CMK (cell line): Measurements from ENCODE around the gene KCNE1.

ENCODE experiments used
- DNase-seq: peaks from one replicate; pipeline ENCODE4 v3.0.0-alpha.2; 2010; ENCODE audit warnings: low read depth

The KCNE1 gene

GRCh38 chr21:34535886-34536285 lies 23.9 kb upstream of the KCNE1 start:
- DNase-seq: no peak

- no peak for DNase-seq
Measured at GRCh38 chr21:34534522-34534921, 22.5 kb upstream of the KCNE1 start.

GRCh38 chr21:34533938-34534337 lies 21.9 kb upstream of the KCNE1 start:
- no peak for DNase-seq

GRCh38 chr21:34531399-34531798 lies 19.4 kb upstream of the KCNE1 start:
- no peak for DNase-seq

GRCh38 chr21:34530261-34530660 lies 18.3 kb upstream of the KCNE1 start:
- DNase-seq: no peak

- DNase-seq: no peak
Measured at GRCh38 chr21:34528131-34528561, 16.1 kb upstream of the KCNE1 start.

GRCh38 chr21:34526618-34527290 lies 14.7 kb upstream of the KCNE1 start:
- DNase-seq: no peak

- DNase-seq: no peak
Measured at GRCh38 chr21:34526241-34526617, 14.2 kb upstream of the KCNE1 start.

GRCh38 chr21:34524646-34525601 lies 12.9 kb upstream of the KCNE1 start:
- no peak for DNase-seq

GRCh38 chr21:34523019-34523555 lies 11.1 kb upstream of the KCNE1 start:
- no peak for DNase-seq

GRCh38 chr21:34522284-34522683 lies 10.3 kb upstream of the KCNE1 start:
- DNase-seq: no peak

GRCh38 chr21:34521561-34521960 lies 9.6 kb upstream of the KCNE1 start:
- no peak for DNase-seq

GRCh38 chr21:34520764-34521508 lies 8.9 kb upstream of the KCNE1 start:
- DNase-seq: no peak

- no peak for DNase-seq
Measured at GRCh38 chr21:34520281-34520680, 8.3 kb upstream of the KCNE1 start.

- no peak for DNase-seq
Measured at GRCh38 chr21:34519694-34520093, 7.7 kb upstream of the KCNE1 start.

- DNase-seq: no peak
Measured at GRCh38 chr21:34519016-34519415, 7.0 kb upstream of the KCNE1 start.

- DNase-seq: no peak
Measured at GRCh38 chr21:34518301-34518700, 6.3 kb upstream of the KCNE1 start.

- no peak for DNase-seq
Measured at GRCh38 chr21:34517491-34518245, 5.7 kb upstream of the KCNE1 start.

GRCh38 chr21:34517039-34517438 lies 5.0 kb upstream of the KCNE1 start:
- DNase-seq: no peak

GRCh38 chr21:34514576-34515115 lies 2.6 kb upstream of the KCNE1 start:
- no peak for DNase-seq

GRCh38 chr21:34513129-34513675 lies 1.2 kb upstream of the KCNE1 start:
- DNase-seq: no peak
